Measurements from ENCODE around the gene PLAC9.

DNA sequence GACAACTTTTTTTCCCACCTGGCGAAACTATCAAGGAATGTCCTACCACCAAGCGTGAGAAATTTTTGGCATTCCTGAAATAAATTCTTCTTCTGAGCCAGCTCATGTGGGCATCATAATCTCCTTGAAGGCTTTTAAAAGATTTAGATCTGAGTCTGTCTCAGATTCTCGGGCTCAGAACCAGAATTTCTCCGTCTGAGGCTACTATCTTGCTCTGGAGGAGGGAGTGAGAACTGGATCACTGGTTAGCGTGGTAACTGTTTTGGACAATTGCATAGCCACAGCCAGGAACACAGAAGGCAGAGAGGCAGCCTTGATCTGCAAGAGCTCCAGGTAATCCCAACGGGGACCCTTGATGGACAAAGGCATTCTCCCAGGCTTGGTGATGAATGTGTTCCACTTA, 1.0 kb upstream of the PLAC9 start:
- TF ChIP-seq POLR2A (IDR thresholded peaks at IDR 0.05; ENCODE audit: low read depth, low read length) (no peak), POLR2AphosphoS5 (IDR thresholded peaks at IDR 0.05; ENCODE audit: low read depth, low read length) (no peak), TAF1 (IDR thresholded peaks at IDR 0.05; ENCODE audit: low read depth, low read length) (no peak), PAX5 (IDR thresholded peaks at IDR 0.05; ENCODE audit: insufficient read depth, low read length, severe bottlenecking) (no peak), SPI1 (IDR thresholded peaks at IDR 0.05; ENCODE audit: low read depth, low read length) (no peak)
